CD4-positive, alpha-beta T cell treated with Interleukin-4 for 1 hour (primary cell): ENCODE results near the gene ASCC2.
"Not testable (repeated sequence)": the region's sequence is repeated elsewhere in the genome, so short reads cannot be mapped to it uniquely, and the experiment has no call there.

ENCODE experiments used
- DNase-seq, 2 donors: peaks; one replicate each; pipeline ENCODE4 v3.0.0-alpha.2; 2020 to 2022

ASCC2 gene

DNA sequence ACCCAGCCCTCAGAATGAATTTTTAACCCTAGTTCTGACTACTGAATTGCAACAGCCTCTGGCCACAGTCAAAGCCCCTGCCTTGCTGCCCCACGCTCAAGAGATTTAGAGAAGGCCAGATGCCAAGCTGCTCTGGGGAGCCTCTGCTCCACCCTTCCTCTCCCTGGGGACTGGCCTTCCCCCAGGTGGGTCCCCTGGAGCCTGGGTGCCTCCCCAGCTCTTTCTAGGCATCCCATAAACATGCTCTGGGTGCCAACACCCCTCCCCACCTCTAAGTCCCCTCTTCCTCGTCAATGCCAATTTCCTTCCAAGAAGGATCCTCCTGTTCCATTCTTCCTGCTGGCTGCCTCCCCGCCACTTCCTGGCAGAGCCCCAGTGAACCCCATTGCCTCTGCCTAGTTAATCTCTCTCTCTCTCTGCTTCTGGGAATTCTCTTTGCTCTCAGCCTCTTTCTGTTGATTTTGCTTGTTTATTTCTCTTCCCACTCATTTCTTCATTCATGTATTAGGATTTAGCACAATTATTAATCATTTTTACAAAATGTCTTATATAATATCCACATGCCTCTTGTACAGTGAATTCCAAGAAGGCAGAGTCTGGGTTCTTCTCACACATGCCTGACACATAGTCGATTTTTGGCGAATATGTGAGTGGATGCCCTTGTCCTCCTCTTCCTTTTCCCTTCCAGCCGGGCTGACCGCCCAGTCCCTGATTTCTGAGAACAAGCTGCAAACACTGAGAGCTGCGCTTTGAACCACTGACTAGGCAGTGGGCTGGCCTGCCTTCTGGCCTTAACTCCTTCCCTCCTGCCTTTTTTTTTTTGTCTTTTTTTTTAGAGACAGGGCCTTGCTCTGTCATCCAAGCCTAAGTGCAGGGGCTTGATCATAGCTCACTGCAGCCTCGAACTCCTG lies 53.4 kb downstream of the ASCC2 start:
- DNase-seq, result no peak

DNA sequence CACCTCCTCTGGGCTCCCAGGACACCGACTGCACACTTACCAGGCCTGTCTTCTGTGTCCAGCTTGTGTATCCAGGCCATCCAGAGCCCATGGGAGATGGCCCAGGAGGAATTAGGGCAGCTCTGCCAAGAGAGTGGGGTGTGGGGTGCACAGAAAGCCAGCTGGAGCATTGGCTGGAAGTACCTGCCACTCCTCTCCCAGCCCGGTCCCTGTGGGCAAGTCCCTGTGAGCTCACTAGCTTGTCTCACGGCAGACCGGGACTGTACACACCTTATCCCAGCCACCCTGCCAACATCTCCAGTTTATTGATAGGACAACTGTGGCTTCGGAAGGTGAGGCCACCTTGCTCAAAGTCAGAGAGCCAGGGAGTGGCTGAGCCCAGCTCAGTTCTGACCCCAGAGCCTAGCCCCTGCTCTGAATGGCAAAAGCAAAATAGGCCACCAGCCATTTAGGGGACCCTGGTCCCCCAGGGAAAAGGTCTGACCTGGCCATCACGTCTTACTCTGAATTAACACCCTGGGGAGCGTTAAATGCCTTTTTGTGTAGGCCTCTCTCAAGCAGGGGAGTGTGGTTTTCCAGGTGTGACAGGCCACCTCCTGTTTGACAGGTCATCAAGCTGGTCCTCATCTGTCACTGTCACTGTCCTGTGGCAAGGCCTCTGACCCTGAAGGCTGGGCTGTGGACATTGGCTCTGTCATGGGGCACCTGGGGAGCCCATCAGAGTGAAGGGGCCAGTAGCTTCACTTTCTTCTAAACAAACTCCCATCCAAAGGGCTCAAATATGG lies 55.8 kb downstream of the ASCC2 start:
- no peak for DNase-seq

DNA sequence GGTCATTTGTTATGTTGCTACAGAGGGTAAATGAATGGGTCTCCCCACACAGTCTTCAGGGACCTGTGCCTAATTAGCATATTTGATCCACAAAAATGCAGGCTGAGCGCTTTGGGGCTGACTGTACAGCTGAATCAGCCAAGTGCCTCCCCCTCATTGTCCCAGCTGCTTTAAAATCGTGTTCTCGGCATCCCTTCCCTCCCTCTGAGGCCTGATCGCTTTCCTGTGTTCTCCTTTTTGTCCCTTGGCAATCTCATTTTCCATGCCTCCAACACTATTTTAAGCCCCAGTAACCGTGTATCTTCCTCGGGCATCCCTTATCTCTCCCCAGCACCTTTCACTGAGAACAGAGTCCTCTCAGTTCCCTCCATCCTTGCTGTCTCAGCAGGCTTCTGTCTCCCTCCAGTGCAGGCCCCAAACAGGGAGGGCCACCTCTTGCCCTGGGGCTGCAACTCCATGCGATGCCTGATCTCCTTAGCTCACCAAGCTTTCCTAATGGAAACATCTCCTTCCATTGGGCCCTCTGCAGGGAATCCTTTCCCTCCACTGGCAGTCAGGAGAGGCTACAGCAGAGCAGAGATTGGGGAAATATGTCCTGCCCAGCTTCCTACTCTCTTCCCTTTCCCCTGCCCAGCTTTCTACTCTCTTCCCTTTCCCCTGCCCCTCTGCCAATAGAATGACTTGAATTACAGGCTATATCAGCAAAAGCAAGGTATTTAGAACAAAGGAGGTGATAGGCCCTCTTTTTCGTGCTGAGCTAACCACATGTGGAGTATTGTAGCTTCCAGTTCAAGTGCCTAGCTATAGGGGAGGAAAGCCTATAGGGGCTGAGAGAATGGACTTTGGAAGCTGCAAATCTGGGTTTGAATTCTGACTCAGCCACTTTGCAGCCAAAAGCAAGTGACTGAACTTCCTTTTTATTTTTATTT lies 57.1 kb downstream of the ASCC2 start:
- DNase-seq, result no peak

DNA sequence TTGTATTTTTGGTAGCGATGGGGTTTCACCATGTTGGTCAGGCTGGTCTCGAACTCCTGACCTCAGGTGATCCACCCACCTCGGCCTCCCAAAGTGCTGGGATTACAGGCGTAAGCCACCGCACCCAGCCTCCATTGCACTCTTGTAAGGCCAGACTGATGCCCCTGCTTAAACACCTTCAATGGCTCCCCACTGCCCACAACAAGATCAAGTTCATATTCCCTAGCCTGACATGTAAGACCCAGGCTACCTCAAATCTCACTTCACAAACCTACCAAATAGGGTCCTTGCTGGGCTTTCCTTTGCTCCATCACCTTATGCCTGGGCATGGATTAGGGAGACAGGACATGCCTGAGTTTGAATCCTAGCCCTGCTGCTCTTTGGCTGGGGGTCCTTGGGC lies 57.9 kb downstream of the ASCC2 start:
- DNase-seq, result no peak

DNA sequence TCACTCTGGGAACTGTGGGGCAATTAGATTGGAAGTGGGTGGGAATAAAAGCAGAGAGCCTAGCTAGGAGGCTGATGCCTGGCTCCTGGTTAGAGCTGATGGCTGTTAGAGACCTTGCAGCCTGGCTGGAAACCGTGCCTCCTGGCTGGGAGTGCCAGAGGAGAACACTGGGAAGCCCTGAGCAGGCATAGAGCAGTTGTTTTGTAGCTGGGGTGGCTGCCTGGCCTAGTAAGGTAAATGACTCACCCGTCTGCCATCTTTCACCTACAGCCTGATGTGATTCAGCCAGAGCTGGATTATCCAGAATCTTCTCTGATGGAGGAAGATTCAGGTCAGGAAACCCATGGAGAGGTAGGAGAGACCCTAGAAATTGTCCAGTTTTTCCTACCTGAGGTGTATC lies 64.8 kb downstream of the ASCC2 start:
- no peak for DNase-seq

DNA sequence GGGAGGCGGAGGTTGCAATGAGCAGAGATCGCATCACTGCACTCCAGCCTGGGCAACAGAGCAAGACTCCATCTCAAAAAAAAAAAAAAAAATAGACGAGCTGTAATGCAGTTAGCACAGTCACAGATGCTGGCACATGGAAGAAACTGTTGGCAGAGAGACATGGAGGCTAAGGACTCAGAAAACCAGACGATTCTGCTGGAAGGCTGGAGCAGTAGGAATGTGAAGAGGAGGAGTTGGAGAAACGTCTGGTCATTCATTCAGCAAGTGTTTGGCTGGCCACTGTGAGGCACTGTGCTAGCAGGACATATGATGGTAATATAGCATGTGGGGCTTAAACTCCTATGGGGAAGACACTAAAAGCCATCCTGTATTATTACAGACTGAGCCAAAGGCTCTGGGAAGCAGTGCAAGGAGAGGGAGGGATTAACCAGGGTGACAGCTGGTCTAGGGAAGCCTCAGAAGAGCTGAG lies 65.9 kb downstream of the ASCC2 start:
- no peak for DNase-seq

DNA sequence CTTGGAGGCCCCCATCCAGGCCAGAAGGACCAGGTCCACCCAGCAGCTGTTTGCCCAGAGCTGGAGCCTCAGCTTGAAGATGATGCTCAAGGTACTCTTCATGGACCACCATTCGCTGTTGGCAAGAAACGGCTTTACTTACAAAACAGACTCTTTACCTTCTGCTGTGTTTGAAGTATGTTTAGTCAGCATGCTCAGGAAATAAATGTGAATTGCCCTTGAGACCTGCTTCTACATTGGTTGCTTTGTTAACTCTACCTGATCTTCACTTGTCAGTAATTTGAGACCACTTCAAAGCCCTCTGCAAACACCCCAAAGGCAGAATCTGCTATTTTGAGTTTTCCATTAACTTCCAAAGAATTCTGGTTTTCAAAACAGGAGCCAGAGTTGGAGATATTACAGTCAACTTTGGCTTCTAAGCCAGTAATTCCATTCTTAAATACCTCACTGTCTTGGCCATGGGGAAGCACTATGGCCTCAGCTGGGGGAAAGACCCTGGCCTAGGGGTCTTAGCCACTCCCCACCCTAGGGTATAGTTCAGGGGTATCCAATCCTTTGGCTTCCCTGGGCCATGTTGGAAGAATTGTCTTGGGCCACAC lies 68.3 kb downstream of the ASCC2 start:
- DNase-seq, result no peak

DNA sequence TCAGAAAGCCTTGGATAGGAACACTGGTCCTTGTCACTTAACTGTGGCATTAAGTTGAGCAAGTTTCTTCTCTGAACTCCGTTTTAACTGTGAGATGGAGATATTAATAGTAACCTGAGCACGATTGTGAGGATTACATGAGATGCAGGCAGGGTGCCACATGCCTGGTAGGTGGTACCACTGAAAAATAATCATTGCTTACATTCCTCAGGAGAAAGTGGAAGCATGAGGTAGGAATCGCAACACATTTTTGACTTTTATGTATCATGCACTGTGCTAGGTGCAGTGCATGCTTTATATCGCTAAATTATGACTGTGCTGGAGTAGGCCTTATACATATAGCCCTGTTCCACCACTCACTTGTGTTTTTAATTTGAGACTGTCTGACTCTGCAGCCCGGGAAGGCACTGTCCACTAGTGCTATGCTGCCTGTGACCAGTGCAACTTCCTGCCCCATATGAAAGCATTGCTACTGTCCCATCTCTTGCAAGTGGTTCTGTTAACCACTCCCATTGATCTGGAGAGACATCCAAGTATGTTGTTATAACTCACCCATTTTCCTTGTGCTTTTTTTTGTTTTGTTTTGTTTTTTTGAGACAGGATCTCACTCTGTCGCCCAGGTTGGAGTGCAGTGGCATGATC lies 69.9 kb downstream of the ASCC2 start:
- no peak for DNase-seq

DNA sequence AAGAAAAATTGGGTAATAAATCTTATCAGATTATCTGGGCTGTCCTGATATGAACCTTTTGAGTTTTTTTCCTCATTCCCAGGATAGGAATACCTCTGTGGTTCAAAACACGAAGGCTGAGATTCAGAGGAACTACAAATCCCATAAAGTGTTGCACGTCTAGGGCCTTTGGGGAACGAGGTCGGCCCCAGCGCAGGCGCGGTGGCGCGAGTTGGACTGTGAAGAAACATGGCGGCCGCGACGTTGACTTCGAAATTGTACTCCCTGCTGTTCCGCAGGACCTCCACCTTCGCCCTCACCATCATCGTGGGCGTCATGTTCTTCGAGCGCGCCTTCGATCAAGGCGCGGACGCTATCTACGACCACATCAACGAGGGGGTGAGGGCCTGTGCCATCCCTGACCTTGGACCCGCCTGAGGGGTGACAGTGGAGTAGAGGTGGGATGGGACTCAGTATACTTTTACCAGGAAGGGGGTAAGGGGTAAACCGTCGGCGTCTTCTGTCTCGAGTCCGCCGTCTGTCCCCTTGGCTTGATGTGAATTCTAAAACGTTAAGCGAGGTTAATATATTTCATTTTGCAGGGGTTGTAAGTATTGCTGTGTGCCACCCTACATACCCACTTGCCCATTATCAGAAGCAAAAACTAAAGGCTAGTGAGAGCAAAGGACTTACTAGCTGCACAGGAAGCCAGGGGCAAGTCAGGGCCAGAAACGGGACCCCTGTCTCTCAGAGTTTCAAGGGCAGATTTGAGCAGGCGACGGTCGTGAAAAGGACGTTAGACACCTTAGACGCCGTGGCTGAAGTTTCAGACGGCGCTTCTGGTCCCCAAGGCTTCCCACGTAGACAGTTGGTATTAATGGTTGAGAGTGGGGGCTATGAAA lies 70.7 kb downstream of the ASCC2 start, which contains the start of gene UQCR10:
Gene UQCR10, plus strand, starts transcription at position 199 of the 881 bp plus-strand sequence. Its CDS starts 30 bp downstream, at position 229.
- DNase-seq, result peak; percentile 93 to 94

DNA sequence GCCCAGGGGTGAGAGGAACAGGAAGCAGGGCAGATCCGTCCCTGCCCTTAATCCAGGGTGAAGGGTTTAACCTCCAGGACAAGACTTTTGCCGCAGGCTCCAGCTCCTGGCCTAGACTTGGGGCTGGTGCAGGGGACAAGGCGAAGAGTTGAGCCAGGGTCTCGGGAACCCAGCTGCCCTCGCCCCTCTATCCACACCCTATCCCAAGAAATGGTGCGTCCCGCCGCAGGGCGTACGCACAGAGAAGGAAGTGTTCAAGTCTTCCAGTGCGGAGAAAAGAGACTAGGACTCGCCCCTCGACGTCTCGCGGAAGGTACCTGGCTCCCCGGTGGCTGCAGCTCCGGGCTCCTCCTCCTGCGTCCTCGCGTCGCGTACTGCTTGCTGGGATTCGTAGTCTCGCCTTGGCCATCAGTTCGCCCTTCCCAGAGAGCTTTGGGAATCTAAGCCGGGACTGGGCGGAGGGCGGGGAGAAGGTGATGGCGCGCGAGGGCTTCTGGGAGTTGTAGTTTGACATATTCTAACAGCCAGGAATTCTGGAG lies 71.4 kb downstream of the ASCC2 start, which contains the start of gene ZMAT5:
Gene ZMAT5, minus strand, starts transcription at position 376 of the 539 bp plus-strand sequence. CDS start 18,463 bp downstream, outside the sequence.
- DNase-seq, result peak; percentile 95 to 96

DNA sequence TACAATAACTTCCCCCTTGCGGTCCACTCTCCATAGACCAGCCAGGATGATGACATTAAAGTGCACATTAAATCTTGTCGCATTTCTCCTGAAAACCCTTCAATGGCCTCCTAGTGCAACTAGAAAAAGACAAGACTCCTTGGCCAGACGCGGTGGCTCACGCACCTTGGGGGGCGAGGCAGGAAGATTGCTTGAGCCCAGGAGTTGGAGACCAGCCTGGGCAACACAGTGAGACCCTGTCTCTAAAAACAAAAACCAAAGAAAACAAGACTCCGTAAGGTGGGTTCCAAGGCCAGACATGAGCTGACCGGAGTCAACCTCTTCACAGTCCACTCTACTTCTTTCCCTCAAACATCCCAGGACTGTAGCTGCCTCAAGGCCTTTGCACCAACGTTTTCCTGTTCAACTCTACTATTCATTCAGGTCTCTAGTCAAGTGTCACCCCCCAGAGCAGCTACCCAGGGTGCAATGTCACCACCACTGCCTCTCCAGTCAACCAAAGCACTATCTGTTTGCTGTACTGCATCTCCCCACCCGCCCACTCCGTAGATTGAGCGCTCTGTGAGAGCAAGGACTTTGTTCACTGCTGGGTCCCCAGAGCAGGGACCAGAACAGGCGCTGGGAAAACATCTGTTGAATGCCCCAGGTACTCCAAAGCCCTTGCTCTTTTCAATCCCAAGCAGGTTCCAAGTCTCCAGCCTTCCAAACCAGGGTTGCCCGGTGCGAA lies 72.0 kb downstream of the ASCC2 start:
- DNase-seq, result peak in 1 of 2 donors; percentile 8

DNA sequence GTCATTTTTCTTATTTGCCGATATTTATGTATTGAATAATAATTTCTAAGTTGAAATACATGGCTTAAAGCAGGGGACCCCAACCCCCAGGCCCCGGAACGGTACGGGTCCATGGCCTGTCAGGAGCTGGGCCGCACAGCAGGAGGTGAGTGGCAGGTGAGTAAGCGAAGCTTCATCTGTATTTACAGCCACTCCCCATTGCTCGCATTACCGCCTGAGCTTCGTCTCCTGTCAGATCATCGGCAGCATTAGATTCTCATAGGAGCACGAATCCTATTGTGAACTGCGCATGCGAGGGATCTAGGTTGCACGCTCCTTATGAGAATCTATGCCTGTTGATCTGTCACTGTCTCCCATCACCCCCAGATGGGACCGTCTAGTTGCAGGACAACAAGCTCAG lies 75.8 kb downstream of the ASCC2 start:
- DNase-seq, result no peak

DNA sequence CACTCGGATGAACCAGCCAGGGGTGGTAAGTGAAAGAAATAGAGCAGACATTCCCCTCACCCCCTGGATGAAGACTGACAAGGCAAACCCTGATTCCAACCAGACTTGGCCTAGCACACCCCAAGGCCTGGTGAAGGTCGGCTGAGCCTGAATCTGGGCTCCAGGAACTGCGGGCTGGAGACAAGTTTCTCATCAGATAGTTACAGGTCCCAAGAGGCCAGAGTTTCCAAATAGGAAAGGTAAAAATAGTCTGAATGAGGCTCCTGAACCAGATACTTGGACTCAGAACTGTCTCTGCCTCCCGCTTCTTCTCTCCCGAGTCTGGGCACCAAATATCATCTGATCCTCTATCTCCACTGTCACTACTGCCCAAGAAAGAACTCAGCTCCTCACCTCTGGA lies 79.1 kb downstream of the ASCC2 start:
- DNase-seq, result no peak

DNA sequence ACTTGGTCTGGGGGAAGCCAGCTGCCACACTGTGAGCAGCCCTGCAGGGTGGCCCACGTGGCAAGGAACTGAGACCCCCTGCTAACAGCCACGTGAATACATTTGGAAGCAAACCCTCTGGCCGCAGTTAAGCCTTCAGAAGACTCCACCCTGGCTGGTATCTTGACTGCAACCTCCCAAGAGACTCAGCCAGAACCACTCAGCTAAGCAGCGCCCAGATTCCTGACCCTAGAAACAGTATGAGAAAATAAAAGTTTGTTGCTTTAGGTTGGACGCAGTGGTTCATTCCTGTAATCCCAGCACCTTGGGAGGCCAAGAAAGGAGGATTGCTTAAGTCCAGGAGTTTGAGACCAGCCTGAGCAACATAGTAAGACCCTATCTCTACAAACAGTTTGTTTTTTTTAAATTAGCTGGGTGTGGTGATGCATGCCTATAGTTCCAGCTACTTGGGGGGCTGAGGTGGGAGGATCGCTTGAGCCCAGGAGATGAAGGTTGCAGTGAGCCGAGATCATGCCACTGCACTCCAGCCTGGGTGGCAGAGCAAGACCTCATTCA lies 79.9 kb downstream of the ASCC2 start:
- no peak for DNase-seq

DNA sequence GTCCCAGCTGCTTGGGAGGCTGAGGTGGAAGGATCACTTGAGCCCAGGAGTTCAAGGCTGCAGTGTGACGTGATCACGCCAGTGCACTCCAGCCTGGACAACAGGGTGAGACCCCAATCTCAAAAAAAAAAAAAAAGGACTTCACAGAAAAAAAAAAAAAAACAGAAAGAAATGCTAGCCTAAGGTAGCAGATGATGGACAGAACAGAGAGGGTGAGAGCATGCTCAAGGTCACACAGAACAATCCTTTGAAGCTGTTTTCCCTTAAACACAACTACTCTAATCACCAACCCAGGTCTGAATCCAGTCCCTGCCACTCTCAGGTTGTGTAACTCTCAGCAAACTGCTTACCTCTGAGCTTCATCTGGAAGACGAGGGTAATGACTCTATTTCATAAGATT lies 81.0 kb downstream of the ASCC2 start:
- no peak for DNase-seq

DNA sequence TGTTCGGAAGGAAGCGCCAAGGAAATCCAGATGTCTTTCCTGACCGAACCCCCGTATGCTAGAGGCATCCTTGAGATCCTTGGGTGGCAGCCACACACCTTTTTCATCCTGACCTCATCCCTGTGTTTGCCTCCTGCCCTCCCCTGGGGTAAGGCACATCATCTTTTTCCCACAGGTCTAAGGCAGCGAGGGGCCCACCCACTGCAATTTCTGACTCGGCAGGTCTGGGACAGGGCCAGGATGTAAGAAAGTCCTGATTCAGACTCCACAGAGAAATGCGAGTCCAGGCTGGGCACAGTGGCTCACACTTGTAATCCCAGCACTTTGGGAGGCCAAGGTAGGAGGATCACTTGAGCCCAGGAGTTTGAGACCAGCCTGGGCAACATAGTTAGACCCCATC lies 81.7 kb downstream of the ASCC2 start:
- DNase-seq, result no peak

DNA sequence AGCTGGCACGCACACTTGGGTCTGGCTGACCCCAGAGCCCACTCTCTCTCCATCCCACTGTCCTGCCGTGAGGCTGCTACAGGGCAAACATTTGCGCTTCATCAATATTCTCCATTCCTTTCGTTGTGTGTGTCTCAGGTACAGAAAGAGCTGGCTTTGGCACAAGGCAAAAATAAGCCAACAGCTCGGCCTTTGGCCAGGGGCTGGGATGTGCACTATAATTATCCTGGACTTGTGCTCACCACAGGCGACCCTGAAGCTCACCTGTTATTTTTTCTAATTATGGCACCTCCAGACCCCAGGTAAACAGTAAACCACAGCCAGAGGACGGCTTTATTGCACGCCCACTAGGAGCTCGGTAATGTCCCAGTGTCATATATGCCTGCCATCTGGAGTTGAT lies 82.2 kb downstream of the ASCC2 start:
- no peak for DNase-seq

DNA sequence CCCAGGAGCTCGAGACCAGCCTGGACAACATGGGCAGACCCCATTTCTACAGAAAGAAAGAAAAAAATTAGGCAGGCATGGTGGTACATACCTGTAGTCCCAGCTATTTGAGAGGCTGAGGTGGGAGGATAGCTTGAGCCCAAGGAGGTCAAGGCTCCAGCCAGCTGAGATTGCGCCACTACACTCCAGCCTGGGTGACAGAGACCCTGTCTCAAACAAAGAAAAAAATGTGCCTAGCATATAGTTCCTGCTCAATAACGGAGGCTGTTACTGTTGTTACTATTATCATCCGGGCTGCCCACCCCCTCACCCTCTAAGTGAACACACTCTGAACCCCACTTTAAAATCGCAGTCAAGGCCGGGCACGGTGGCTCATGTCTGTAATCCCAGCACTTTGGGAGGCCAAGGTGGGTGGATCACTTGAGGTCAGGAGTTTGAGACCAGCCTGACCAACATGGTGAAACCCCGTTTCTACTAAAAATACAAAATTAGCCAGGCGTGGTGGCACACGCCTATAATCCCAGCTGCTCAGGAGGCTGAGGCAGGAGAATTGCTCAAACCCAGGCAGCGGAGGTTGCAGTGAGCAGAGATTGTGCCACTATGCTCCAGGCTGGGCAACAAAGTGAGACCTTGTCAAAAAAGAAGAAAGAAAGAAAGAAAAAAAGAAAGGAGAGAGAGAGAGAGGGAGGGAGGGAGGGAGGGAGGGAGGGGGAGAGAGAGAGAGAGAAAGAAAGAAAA lies 83.2 kb downstream of the ASCC2 start:
- DNase-seq, result not testable (repeated sequence)
